IPS-18c (cell line): ENCODE results near the gene SCAMP4.

Source experiments
- H3K4me3 ChIP-seq: 2 replicates; pipeline ENCODE4 v1.7.0; 2013; ENCODE audit warnings: low read depth, mild to moderate bottlenecking, low read length, moderate library complexity; ENCODE audit not compliant: insufficient read depth
- H3K9me3 ChIP-seq: one replicate; pipeline ENCODE4 v1.6.1; 2013; ENCODE audit warnings: mild to moderate bottlenecking, low read length, moderate library complexity; ENCODE audit not compliant: control insufficient read depth, insufficient read depth

SCAMP4 gene, protein sequence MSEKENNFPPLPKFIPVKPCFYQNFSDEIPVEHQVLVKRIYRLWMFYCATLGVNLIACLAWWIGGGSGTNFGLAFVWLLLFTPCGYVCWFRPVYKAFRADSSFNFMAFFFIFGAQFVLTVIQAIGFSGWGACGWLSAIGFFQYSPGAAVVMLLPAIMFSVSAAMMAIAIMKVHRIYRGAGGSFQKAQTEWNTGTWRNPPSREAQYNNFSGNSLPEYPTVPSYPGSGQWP

DNA sequence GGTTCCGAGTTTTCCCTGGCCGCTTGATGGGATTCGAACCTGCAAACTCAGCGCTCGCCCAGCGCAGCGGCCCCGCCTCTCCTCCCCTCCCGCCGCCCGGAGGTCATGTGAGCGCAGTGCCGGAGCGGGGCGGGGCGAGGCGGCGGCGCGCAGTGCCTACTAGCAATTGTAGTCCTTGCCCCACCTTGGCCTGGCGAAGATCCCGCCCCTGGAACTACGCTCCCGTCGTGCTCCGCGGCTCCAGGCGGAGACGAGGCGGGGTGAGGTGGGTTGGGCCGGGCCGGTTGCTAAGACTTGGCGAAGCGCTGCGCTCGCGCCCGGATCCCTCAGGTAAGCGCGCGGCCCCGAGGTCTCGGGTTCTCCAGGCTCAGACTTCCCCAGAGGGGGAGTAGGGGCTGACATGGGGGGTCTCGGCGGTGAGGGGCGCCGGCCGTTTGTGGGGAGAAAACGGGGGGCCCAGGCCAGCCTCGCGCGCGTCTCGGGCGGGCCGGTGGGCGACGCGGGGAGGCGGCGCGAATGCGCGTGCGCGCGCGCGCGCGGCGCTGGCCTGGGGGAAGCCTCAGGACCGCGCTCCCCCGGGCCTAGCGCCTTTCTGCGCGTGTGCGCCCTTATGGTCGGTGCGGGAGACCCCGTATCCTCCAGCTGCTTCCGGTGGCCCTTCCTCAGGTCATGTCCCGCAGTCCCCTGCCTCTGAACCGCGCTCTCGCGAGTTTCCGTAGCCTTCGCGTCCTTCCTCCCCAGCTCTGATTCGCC is at the start of gene SCAMP4, which contains the start of gene ADAT3:
SCAMP4 (plus strand) TSS at position 290 of the 753 bp plus-strand sequence. CDS start 9,621 bp downstream, outside the sequence.
ADAT3 (plus strand) TSS at position 290 of the 753 bp plus-strand sequence. CDS start 6,649 bp downstream, outside the sequence.
- peak within 1 kb of the TSS; percentile 74 for H3K4me3 ChIP-seq
- no peaks in the 10 kb centered on the region for H3K9me3 ChIP-seq

DNA sequence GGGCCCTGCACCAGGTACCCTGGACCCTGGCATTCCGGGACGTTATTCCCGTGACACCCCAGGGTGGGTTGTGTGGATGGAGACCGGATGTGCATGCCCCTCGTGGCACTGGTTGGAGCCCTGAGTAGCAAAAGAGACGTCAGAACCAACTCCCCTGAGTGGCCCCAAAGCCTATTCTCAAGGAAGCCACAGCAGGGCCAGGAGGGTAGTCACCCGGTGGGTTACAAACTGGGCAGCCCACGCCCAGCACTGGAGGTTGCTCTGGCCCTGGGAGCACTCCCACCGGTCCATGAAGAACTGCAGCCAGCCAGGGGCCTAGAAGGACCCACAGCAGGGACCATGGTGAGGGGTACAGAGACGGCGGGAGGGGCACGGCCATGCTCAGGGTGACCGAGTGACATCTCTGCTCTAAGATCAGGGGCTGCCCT is 49.4 kb upstream of the SCAMP4 start:
- no peaks in the 10 kb centered on the region for H3K9me3 ChIP-seq
- H3K4me3 ChIP-seq, result no peak overlapping the region; the same call in none of the 2 replicates

DNA sequence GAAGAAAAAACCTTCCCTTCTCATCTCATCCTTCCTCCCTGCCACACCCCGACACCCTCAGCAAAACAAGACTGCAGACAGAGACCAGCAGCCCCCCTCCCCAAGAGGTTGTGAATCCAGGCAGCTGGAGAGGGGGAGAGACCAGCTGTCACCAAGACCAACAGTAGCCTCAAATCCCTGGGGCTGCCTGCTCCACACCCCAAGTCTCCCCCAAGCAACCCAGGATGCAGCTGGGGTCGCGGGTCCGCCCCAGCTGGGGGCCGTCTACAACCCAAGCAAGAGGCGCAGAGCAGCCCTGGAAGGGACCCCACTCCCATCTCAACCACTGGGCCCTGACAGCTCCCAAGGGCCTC is 48.9 kb upstream of the SCAMP4 start:
- peak overlapping the region; percentile 57 for H3K4me3 ChIP-seq
- no peaks in the 10 kb centered on the region for H3K9me3 ChIP-seq

DNA sequence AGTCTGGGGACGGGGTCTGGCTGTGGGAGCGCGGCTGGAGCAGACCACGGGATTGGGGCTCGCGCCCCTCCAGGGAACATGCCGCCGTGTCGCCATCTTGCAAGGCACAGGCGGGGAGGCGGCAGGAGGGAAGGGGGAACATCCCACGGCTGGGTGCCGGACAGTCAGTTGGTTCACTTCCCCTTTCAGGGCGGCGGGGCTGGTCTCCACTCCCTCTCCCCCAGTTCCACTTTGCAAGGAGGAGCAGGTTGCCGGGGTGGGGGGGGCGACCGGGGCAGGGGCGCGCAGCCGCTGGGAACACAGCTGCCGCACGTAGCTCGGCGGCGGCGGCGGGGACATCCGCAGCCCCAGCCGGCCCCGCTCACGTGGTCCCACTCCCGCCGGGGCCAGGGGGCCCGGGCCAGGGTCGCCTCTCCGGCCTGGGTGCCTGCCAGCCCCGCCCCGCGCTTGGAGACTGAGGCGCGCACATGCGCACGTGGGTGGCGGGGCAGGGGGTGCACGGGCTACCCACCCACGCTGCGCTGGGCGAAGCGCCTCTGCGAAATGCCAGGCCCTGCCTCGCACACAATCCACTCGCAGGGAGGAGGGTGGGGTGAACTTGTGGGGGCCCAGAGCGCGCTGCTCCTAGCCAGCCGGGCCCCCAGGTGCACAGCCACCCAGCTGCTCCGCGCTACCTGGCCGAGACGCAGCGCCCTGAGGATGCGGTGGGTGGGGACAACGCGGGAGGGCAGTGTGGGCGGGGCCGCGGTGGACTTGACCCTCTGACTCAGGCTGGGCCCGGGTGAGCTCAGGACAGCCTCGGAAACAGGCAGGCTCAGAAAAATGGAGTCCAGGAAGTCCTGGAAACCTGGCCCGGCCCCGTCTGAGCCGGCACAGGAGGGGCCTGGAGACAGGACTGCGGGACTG is 48.2 kb upstream of the SCAMP4 start:
- Histone ChIP-seq H3K4me3 (peak overlapping the region; percentile 57), H3K9me3 (no peaks in the 10 kb centered on the region)

DNA sequence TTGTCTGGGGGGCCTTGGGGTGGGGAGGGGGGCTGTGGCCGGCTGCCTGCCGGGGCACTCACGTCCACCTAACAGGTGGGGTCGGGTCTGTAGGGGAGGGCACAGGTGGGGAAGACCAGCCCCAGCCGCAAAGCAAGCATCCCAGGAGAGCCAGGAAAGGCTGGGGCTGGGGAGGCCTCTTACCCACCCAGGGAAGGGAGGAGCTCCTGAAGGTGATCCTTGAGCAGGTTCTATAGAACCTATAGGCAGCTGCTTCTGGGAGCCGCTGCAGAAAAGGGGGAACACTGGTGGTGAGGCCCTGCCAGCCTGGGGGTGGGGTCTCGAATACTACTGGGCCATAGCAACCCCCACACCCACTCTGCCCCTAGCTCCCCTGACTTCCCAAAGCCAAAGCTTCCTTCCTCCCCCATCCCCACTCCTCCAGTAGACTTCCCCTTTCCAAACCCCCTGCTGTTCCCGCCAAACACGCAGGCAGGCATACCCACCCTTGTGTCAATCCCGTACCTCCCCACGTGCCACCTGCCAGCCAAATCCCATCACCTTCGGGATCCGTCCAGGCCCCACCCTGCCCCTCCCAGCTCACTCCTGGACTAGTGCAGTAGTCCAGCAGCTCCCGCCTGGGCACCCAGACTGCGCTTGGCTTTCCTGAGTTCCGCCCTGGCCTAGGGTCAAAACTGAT is 47.4 kb upstream of the SCAMP4 start:
- Histone ChIP-seq H3K4me3 (peak overlapping the region; percentile 57), H3K9me3 (no peaks in the 10 kb centered on the region)

DNA sequence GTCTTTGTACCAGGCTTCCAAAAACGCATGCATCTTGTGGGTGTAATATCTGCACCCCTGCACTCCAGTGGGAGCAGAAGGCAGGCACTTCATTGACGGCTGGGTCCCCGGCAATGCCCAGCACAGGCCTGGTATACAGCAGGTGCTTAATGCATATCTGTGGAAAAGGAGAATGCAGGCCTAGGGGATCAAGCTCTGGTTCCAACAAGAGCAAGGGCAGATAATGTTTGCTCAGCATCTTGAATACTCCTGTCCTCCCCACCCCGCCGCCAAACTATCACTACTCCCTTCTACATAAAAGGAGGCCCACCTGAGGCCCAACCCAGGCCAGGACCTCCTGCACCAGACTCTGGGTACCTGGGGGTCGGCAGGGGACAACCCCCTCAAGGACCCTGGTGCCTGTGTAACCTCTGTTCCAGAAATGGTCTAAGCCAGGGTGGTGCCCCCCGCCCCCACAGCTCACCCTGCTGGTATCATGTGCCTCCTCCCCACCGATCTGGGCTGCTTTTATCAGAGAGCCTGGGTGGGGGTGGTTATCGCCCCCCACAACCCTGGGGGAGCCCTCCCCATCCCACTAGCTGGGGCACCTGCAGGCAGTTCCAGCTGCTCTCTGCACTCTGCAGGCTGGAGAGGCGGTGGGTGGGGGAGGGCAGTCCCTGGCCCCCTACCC is 46.7 kb upstream of the SCAMP4 start:
- Histone ChIP-seq H3K4me3 (peak overlapping the region; percentile 34; the same call in 1 of the 2 replicates), H3K9me3 (no peaks in the 10 kb centered on the region)

DNA sequence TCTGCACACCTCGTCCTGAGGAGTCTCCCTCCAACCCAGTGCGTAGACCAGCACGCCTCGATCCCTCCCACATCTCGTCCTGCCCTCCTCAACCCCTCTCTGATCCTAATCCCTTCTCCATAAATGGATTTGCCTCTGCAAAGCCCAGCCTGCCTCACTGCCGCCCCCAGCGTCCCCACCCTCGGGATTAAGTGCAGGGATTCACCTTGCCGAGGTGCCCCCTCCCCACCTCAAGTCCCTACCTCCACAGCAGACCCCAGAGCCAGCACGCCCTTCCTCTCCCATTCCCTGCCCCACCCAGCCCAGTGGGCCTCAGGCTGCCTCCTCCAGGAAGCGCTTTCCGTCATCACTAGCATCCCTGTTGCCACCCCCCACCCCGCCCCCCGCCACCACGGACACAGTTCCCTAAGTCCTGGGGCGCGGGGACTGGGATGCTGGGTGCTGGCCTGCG is 45.8 kb upstream of the SCAMP4 start:
- Histone ChIP-seq H3K4me3 (peak overlapping the region; percentile 34), H3K9me3 (no peaks in the 10 kb centered on the region)

DNA sequence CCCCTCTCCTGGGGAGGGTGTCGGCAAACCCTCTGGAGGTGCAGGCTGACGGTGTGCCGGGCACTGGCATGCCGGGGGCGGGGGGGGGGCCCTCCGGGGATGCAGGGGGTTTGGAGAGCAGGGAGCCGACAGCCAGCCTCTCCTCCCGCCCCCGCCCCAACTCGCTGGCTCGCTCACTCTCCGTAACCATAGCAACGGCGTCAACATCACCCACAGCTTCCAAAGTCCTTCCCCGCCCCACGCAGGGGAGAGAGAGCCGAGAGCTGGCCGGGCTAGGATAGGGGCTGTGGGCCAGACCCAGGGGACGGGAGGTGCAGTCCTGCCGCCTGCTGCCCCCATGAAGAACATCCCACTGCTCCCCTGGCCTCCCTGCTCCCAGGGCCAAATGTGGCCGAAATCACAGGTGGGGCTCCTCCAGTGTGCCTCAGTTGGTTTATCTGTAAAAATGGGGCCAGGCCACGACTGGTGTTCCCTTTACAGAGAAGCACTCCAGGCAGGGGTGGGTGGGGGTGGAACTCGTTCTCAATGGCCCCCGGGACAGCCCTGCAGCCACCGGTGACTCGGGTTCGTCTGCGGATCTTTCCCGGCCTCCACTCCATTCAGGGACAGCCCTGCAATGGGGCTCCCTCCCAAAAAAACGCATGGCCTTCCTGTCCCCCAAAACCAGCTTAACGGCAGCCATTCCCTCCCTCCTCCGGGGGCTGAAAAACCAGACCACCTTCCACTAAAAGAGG is 45.0 kb upstream of the SCAMP4 start:
- H3K9me3 ChIP-seq, result no peaks in the 10 kb centered on the region
- H3K4me3 ChIP-seq, result peak overlapping the region; percentile 69

DNA sequence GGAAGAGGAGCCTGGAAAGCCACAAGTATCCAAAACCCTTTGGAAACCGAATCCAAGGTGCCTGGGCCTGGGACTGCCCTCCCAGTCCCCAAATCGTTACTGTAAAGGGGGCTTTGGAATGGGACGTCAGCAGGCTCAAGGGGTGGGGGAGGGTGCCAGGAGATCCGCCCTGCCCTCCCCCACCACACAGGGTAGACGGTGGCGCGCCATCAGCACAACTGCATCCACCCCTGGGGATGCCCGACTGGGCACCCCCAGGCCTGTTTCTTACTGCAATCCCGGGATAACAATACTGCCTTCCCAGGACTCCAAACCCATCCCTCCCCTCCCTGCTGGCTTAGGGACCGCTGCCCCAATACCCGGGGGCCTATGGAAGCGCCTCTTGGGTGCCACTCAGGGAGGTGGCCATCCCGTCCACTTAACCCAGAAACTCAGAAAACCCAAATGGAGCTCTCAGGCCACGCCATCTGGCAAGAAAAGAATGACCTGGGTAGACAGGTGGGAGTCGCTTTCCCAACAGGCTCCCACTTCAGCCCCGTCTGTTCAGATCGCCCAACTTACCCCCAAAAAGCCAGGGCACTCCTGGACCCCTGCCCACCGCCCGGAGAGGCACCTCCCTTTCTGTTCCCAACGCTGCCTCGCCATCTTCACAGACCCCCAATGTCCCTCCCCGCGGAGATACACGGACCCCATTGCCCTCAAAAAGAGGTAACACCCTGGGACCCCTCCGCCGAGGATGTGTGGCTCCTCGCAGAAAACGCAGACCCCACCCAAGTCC is 44.2 kb upstream of the SCAMP4 start:
- Histone ChIP-seq H3K9me3 (no peaks in the 10 kb centered on the region), H3K4me3 (peak overlapping the region; percentile 69)

DNA sequence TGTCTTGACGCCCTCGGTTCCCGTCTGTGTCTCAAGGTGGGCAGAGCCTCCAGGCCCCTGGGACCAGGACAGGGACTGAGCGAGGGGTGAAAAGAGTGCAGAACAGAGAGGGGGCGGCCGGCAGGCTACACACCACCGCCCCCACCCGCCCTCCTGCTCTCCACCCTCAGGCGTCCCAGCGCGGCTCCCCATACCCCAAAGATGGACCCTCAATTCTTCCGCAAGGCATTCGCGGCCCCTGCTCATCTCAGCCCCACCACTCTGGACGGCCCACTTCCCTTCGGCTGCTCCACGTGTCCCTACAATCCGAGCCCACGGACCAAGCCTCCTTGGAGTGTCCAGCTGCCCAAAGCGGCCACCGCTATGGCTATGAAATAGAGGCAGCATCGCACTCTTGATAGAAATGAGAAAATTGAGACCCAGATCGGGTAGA is 43.6 kb upstream of the SCAMP4 start:
- Histone ChIP-seq H3K9me3 (no peaks in the 10 kb centered on the region), H3K4me3 (peak overlapping the region; percentile 69)

DNA sequence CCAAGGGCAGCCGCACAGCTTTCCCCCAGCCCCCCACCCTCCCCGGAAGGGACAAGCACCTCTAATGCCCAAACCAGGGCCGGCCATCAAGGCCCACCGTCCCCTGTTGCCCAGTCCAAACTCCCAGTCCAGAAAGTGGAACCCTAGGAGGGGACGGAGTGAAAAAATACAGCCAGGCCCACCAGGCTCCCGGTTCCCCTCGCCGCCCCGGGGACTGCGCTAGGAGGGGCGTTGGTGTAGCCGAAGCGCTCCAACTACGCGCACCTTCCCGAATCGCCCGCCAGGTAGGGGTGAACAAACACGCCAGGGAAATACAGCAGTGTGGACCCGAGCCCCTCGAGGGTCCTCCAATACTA is 43.2 kb upstream of the SCAMP4 start:
- H3K9me3 ChIP-seq, result no peaks in the 10 kb centered on the region
- H3K4me3 ChIP-seq, result peak overlapping the region; percentile 69

DNA sequence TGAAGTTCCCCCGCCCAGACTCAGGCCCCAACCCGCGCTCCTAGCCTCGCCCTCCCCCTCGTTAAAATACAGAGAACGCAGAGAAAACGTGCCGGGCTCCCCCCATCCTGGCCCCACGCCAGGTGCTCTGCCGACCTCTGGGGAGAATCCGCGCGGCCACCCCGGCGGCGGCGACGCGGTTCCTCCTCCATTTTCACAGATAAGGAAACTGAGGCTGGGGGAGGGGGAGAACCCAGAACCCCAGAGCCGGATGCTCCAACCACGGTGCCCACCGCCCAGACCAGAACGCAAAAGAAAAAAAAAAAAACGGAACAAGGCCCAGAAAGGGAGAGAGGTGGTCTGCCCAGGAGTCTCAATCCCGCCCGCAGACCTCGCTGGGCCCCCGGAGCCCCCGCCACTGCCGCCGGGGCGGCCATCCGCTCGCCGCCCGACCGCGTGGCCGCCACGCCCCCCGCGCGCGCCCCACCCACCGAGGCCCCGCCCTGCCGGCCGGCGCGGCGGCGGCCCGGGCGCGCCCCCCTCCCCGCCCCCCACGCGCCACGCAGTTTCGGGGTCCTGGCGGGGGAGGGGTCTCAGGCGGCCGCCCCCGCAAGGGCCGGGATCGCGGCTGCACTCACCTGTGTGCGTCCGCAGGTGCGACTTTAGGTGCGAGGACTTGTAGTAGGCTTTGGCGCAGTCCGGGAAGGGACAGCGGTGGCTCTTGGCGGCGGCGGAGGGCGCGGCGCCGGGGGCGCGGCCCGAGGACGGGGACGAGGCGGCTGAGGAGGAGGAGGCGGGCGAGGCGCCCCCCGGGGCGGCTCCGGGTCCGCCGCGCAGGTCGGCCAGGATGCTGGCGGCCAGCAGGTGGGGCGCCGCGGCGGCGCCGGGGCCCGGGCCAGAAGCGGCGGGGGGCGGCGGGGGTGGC is 42.5 kb upstream of the SCAMP4 start:
- no peaks in the 10 kb centered on the region for H3K9me3 ChIP-seq
- peak overlapping the region; percentile 74 for H3K4me3 ChIP-seq

DNA sequence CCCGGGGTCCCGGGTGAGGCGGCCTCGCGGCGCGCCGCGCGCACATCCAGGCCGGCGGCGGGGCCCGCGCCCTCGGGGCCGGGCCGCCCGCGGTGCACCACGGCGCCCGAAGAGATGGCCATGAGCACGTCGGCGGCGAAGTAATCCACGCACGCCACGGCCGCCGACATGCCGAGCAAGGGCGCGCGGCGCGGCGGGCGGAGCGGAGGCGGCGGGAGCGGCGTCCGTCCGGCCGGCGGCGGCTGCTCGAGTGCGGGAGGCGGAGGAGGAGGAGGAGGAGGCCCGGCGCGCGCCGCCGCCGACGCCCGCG is 41.9 kb upstream of the SCAMP4 start, which contains the start of gene KLF16:
KLF16 (minus strand) TSS at position 252 of the 310 bp plus-strand sequence; CDS start at position 170, 82 bp downstream.
- Histone ChIP-seq H3K4me3 (peak within 1 kb of the TSS; percentile 76), H3K9me3 (no peaks in the 10 kb centered on the region)

DNA sequence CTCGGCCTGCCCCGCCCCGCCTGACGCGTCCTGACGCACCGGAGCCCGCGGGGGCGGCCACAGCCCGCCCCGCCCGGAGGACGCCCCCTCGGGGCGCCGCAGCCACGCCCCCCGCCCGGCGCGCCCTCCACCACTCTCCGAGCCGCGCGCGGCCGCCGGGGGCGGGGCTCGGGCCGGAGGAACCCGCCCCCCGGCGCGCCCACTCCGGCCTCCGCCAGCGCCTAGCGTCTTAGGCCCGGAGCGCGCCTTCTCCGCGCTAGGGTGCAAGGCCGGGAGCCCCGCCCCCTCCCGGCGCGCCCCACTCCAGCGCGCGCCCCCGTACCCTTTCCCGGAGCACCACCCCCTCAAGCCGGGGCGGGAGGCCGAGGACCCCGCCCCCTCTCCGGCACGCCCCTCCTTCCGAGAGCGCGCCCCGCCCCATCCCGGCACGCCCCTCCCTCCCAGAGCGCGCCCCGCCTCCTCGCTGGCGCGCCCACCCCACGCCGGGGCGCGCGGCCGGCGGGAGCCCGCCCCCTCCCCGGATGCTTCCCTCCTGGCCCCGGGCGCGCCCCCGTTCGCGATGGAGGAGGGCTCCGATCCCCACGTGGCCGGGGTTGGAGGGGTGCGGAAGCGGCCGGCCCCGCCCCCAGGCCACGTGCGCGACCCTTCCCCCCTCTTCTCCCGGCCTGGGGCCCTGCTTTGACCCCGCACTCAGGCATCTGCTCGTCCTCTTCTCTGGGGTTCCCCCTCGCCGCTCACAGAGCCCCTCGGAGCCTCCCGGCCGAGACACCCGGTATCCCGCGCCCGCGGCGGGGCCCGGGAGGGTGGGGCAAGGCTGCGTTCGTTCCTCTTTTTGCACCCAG is 41.3 kb upstream of the SCAMP4 start:
- H3K9me3 ChIP-seq, result no peaks in the 10 kb centered on the region
- H3K4me3 ChIP-seq, result peak overlapping the region; percentile 76; the same call in 1 of the 2 replicates
